Measurements from ENCODE around the gene DPH6. TPM values are rescaled to one million over a fixed set of nuclear protein-coding genes. Genes with fewer than 3 reads are reported as not detected.
"Not testable (repeated sequence)": the region's sequence is repeated elsewhere in the genome, so short reads cannot be mapped to it uniquely, and the experiment has no call there.

The DPH6 gene
- total RNA-seq, 8 experiments from 2014 or later, result 11.0 to 24.0 (median 15.2) TPM

GRCh38 chr15:35441279-35441678 lies 104.7 kb downstream of the DPH6 start:
- H3K4me1 ChIP-seq (replicated peaks in 1 of 2); H3K27ac ChIP-seq; ATAC-seq (replicated peaks in 6 of 8); H3K4me3 ChIP-seq: not testable (repeated sequence)
- in situ Hi-C loops (cut with MboI; ENCODE audit: low pct_unique_long_range_greater_than_20kb in 2 of 9, low sequenced_read_pairs in 9 of 9, unreplicated experiment in 9 of 9), result loop anchor here in 3 of 9 experiments (10.0 to 25.0 kb wide), 4 partner anchors 146 to 366 kb away; partner anchors contain the start of gene NANOGP8 (in 1 of the 3)
- 80 to 100% (median 100%) methylated on average over 1 to 3 of the region's 4 CpGs; no CpG with 5 or more reads in 6 of the 10 experiments for WGBS, 10 experiments

GRCh38 chr15:35440265-35440664 lies 105.7 kb downstream of the DPH6 start:
- WGBS, 10 experiments, result 68 to 91% (median 82%) methylated on average over 1 to 3 of the region's 3 CpGs; no CpG with 5 or more reads in 5 of the 10 experiments
- no peak for ATAC-seq (replicated peaks in 6 of 8)
- in situ Hi-C loops (cut with MboI; ENCODE audit: low pct_unique_long_range_greater_than_20kb in 2 of 9, low sequenced_read_pairs in 9 of 9, unreplicated experiment in 9 of 9), result loop anchor here in 3 of 9 experiments (10.0 to 25.0 kb wide), 4 partner anchors 145 to 365 kb away; partner anchors contain the start of gene NANOGP8 (in 1 of the 3)
- no peak overlapping the region for H3K27ac ChIP-seq
- peaks cover 0 to 5% of the 10 kb centered on the region in 2 donors for H3K4me1 ChIP-seq (replicated peaks in 1 of 2)
- no peak overlapping the region for H3K4me3 ChIP-seq

- Histone ChIP-seq H3K4me3 (no peak overlapping the region), H3K27ac (no peak overlapping the region), H3K4me1 (replicated peaks in 1 of 2) (peaks cover 0 to 5% of the 10 kb centered on the region in 2 donors)
- WGBS, 10 experiments, result 36 to 100% (median 96%) methylated on average over 1 to 2 of the region's 2 CpGs
- ATAC-seq (replicated peaks in 6 of 8), result peak in 2 of 8 experiments; percentile 24 to 40
- in situ Hi-C loops (cut with MboI; ENCODE audit: low pct_unique_long_range_greater_than_20kb in 2 of 9, low sequenced_read_pairs in 9 of 9, unreplicated experiment in 9 of 9), result loop anchor here in 2 of 9 experiments (25.0 kb wide), 2 partner anchors 152 to 352 kb away; partner anchors contain the start of gene NANOGP8 (in 1 of the 2)
Measured at GRCh38 chr15:35439291-35439690, 106.7 kb downstream of the DPH6 start.

- 59 to 100% (median 89%) methylated on average over 1 to 5 of the region's 5 CpGs; no CpG with 5 or more reads in 1 of the 10 experiments for WGBS, 10 experiments
- Histone ChIP-seq H3K4me1 (replicated peaks in 1 of 2) (peaks cover 0 to 5% of the 10 kb centered on the region in 2 donors), H3K27ac (no peak overlapping the region), H3K4me3 (no peak overlapping the region)
- ATAC-seq (replicated peaks in 6 of 8), result no peak
- in situ Hi-C loops (cut with MboI; ENCODE audit: low pct_unique_long_range_greater_than_20kb in 2 of 9, low sequenced_read_pairs in 9 of 9, unreplicated experiment in 9 of 9), result loop anchor here in 2 of 9 experiments (25.0 kb wide), 2 partner anchors 150 to 350 kb away; partner anchors contain the start of gene NANOGP8 (in 1 of the 2)
Measured at GRCh38 chr15:35437157-35437556, 108.8 kb downstream of the DPH6 start.

GRCh38 chr15:35436422-35436821 lies 109.5 kb downstream of the DPH6 start:
- peak in 2 of 8 experiments; percentile 27 to 37 for ATAC-seq (replicated peaks in 6 of 8)
- no peak overlapping the region for H3K4me3 ChIP-seq
- H3K4me1 ChIP-seq (replicated peaks in 1 of 2), result peaks cover 0 to 5% of the 10 kb centered on the region in 2 donors
- no peak overlapping the region for H3K27ac ChIP-seq
- WGBS, 10 experiments, result 80 to 100% (median 91%) methylated on average over 1 to 4 of the region's 4 CpGs; no CpG with 5 or more reads in 4 of the 10 experiments
- in situ Hi-C loops (cut with MboI; ENCODE audit: low pct_unique_long_range_greater_than_20kb in 2 of 9, low sequenced_read_pairs in 9 of 9, unreplicated experiment in 9 of 9), result loop anchor here in 2 of 9 experiments (25.0 kb wide), 2 partner anchors 149 to 349 kb away; partner anchors contain the start of gene NANOGP8 (in 1 of the 2)

GRCh38 chr15:35431281-35431680 lies 114.7 kb downstream of the DPH6 start:
- in situ Hi-C loops (cut with MboI; ENCODE audit: low pct_unique_long_range_greater_than_20kb in 2 of 9, low sequenced_read_pairs in 9 of 9, unreplicated experiment in 9 of 9), result loop anchor here in 2 of 9 experiments (25.0 kb wide), 2 partner anchors 144 to 344 kb away; partner anchors contain the start of gene NANOGP8 (in 1 of the 2)
- no peak for ATAC-seq (replicated peaks in 6 of 8)
- H3K27ac ChIP-seq, result no peak overlapping the region
- H3K4me1 ChIP-seq (replicated peaks in 1 of 2), result peaks cover 0 to 8% of the 10 kb centered on the region in 2 donors
- WGBS, 10 experiments, result 90 to 100% (median 100%) methylated on average over 1 of the region's 1 CpG; no CpG with 5 or more reads in 3 of the 10 experiments
- H3K4me3 ChIP-seq, result no peak overlapping the region

GRCh38 chr15:35430301-35430700 lies 115.7 kb downstream of the DPH6 start:
- Histone ChIP-seq H3K27ac (no peak overlapping the region), H3K4me1 (replicated peaks in 1 of 2) (peaks cover 0 to 8% of the 10 kb centered on the region in 2 donors), H3K4me3 (no peak overlapping the region)
- no peak for ATAC-seq (replicated peaks in 6 of 8)
- in situ Hi-C loops (cut with MboI; ENCODE audit: low pct_unique_long_range_greater_than_20kb in 2 of 9, low sequenced_read_pairs in 9 of 9, unreplicated experiment in 9 of 9), result loop anchor here in 2 of 9 experiments (25.0 kb wide), 2 partner anchors 143 to 343 kb away; partner anchors contain the start of gene NANOGP8 (in 1 of the 2)

GRCh38 chr15:35427496-35427895 lies 118.5 kb downstream of the DPH6 start:
- Histone ChIP-seq H3K27ac (no peak overlapping the region), H3K4me3 (no peak overlapping the region), H3K4me1 (replicated peaks in 1 of 2) (peaks cover 0 to 8% of the 10 kb centered on the region in 2 donors)
- in situ Hi-C loops (cut with MboI; ENCODE audit: low pct_unique_long_range_greater_than_20kb in 2 of 9, low sequenced_read_pairs in 9 of 9, unreplicated experiment in 9 of 9), result loop anchor here in 2 of 9 experiments (25.0 kb wide), 2 partner anchors 140 to 340 kb away; partner anchors contain the start of gene NANOGP8 (in 1 of the 2)
- ATAC-seq (replicated peaks in 6 of 8), result no peak

- H3K4me1 ChIP-seq (replicated peaks in 1 of 2), result peaks cover 0 to 8% of the 10 kb centered on the region in 2 donors
- no peak overlapping the region for H3K4me3 ChIP-seq
- peak in 2 of 8 experiments; percentile 59 to 86 for ATAC-seq (replicated peaks in 6 of 8)
- WGBS, 10 experiments, result 0 to 89% (median 51%) methylated on average over 1 to 3 of the region's 3 CpGs
- in situ Hi-C loops (cut with MboI; ENCODE audit: low pct_unique_long_range_greater_than_20kb in 2 of 9, low sequenced_read_pairs in 9 of 9, unreplicated experiment in 9 of 9), result loop anchor here in 2 of 9 experiments (25.0 kb wide), 2 partner anchors 140 to 340 kb away; partner anchors contain the start of gene NANOGP8 (in 1 of the 2)
- H3K27ac ChIP-seq, result no peak overlapping the region
Measured at GRCh38 chr15:35427091-35427490, 118.9 kb downstream of the DPH6 start.

GRCh38 chr15:35410775-35411174 lies 135.2 kb downstream of the DPH6 start:
- no peak for ATAC-seq (replicated peaks in 6 of 8)
- Histone ChIP-seq H3K27ac (no peak overlapping the region), H3K4me1 (replicated peaks in 1 of 2) (no peaks in the 10 kb centered on the region), H3K4me3 (no peak overlapping the region)
- in situ Hi-C loops (cut with MboI; ENCODE audit: low pct_unique_long_range_greater_than_20kb in 2 of 9, low sequenced_read_pairs in 9 of 9, unreplicated experiment in 9 of 9), result no loop called here
- WGBS, 10 experiments, result 75 to 100% (median 100%) methylated on average over 1 of the region's 1 CpG

GRCh38 chr15:35399901-35400300 lies 146.1 kb downstream of the DPH6 start:
- 29 to 100% (median 92%) methylated on average over 1 to 3 of the region's 3 CpGs; no CpG with 5 or more reads in 1 of the 10 experiments for WGBS, 10 experiments
- ATAC-seq (replicated peaks in 6 of 8), result peak in 1 of 8 experiments; percentile 16
- in situ Hi-C loops (cut with MboI; ENCODE audit: low pct_unique_long_range_greater_than_20kb in 2 of 9, low sequenced_read_pairs in 9 of 9, unreplicated experiment in 9 of 9), result no loop called here

GRCh38 chr15:35397027-35397426 lies 148.9 kb downstream of the DPH6 start:
- no peaks in the 10 kb centered on the region for H3K4me1 ChIP-seq (replicated peaks in 1 of 2)
- H3K4me3 ChIP-seq, result no peak overlapping the region
- ATAC-seq (replicated peaks in 6 of 8), result no peak
- H3K27ac ChIP-seq, result no peak overlapping the region
- in situ Hi-C loops (cut with MboI; ENCODE audit: low pct_unique_long_range_greater_than_20kb in 2 of 9, low sequenced_read_pairs in 9 of 9, unreplicated experiment in 9 of 9), result no loop called here

More at GRCh38 chr15:35399901-35400300, 146.1 kb downstream of the DPH6 start:
- Histone ChIP-seq H3K4me3 (no peak overlapping the region), H3K4me1 (replicated peaks in 1 of 2) (no peaks in the 10 kb centered on the region), H3K27ac (no peak overlapping the region)

GRCh38 chr15:35394416-35394815 lies 151.5 kb downstream of the DPH6 start:
- 83 to 100% (median 100%) methylated on average over 1 to 2 of the region's 2 CpGs; no CpG with 5 or more reads in 1 of the 10 experiments for WGBS, 10 experiments
- ATAC-seq (replicated peaks in 6 of 8), result no peak
- in situ Hi-C loops (cut with MboI; ENCODE audit: low pct_unique_long_range_greater_than_20kb in 2 of 9, low sequenced_read_pairs in 9 of 9, unreplicated experiment in 9 of 9), result no loop called here
- H3K27ac ChIP-seq, result no peak overlapping the region
- no peaks in the 10 kb centered on the region for H3K4me1 ChIP-seq (replicated peaks in 1 of 2)
- no peak overlapping the region for H3K4me3 ChIP-seq
